ENCODE results near the gene SAP25.
"Not testable (repeated sequence)": the region's sequence is repeated elsewhere in the genome, so short reads cannot be mapped to it uniquely, and the experiment has no call there.

Gene SAP25

DNA sequence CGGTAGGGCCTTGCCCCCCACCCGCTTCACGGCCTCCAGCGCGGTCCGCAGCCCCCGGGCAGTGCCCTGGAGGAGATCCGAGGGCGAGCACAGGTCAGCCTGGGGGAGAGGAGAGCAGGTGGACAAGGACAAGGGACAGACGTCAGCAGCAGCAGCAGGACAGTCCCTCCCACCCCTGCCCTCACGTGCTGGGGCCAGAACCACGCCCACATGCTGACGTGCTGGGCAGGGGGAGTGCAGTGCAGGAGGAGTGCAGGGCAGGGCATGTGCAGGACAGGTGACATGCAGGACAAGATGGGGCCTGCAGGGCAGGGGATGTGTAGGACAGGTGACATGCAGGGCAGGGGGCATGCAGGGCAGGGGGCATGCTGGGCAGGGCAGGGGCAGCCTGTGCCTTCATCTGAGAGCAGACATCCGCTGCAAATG lies 1.5 kb upstream of the SAP25 start:
- DNase-seq, result no peak

DNA sequence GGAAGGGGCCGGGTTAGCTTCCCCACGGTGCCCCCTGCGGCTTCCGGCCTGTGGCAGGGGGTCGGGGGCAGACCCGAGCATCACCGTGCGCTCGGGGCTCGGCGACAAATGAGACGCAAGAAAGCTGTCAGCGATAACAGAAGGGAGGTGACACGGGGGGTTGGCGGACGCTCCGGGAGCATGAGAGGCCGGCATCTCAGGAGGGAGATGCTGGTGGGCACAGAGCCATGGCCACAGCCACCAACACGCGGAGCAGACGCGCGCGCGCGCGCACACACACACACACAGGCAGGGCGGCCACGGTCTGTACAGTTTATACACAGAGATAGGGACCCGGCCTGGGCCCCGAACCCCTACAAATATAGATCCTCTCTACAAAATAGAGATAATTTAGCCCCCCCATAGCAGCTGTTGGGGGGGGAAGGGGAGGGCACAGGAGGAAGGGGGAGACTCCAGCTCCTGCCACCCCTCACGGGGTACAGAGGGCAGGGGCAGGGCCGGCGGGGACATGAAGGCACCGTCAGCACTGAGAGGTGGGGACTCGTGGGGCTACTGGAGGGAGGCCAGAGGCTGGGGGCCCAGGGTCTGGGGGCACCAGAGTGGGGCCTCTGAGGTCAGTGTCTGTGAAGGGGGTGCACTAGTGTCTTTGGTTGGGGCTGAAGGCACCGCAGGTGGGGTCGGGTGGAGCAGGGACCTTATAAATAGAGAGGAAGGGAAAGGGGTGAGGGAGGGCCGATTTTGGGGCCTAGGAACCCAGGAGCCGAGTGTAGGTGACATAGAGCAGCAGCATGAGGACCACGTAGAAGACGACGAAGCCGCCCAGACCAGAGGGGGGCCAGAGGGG lies 884 bp upstream of the SAP25 start:
- no peak for DNase-seq

DNA sequence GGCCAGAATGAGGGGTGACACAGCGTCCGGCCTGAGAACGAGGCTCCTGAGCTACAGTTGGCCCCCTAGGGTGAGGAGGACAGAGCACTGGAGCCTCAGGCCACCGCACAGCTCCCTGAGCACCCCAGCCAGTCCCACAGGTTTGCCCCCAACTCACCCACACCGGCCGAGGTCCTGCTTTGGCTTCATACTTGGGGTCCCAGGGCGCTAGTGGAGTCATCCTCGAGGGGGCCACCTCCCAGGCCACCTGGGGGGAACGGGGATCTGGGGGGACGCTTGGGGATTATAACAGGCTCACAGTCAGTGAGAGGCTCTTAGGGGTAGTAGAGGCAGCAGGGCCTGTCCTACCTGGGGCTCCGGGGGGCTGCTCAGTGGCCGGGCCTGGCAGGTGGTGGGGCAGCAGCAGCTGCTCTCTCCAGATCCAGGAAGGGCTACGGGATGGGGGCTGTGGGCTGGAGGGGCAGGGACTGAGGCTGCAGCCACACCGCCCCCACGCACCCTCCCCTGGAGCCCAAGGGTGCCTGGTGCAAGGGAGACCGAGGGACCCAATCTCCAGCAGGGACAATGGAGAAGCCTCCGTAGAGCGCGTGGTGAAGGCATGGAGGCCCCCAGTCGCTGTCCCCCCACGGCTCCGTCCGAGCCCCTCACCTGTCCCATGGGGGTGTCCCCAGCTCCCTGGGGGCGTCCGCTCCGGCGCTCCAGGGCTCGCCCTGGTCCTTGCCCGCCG lies 588 bp downstream of the SAP25 start:
- DNase-seq, result no peak

DNA sequence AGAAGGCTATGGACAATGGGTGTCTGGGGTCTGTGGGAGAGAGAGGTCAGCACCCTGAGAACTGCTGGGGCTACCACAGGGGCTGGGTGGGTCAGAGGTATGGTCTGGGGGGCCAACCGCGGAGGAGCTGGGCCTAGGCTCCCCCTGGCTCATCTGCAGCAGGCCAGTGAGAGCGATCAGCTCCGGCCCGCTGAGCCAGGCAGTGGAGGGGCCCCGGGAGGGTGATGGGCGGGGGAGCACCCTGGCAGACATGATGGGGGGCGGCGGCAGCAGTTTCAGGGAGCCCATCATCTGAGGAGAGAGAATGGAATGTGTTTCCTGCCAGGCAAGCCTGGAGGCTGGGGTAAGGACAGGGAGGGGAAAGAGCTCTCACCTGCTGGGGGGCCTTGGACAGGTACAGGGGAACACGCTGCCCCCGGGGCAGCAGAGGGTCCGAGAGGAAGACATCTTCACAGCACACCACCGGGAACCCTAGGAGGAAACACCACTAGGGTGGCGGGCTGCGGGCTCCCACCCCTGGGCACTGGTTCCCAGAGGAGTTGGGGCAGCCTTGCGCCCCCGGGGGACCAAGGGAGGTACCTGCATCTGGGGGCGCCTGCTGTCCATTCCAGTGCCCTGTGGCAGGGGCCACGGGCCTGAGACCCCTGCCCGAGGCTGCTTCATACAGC lies 1.3 kb downstream of the SAP25 start:
- no peak for DNase-seq

DNA sequence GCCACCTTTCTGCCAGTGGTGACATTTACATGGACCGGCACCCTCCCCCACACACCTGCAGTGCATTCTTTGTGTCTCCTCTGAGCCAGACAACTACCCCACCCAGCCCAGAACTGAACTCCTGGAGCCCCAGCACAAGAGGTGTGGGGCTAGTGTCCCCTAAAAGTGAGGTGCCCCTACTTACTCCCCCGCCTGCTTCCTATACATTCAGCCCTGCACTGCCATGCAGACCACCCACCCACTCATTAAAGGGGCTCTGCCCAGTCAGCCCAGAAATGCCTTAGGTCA lies 1.9 kb downstream of the SAP25 start:
- no peak for DNase-seq

DNA sequence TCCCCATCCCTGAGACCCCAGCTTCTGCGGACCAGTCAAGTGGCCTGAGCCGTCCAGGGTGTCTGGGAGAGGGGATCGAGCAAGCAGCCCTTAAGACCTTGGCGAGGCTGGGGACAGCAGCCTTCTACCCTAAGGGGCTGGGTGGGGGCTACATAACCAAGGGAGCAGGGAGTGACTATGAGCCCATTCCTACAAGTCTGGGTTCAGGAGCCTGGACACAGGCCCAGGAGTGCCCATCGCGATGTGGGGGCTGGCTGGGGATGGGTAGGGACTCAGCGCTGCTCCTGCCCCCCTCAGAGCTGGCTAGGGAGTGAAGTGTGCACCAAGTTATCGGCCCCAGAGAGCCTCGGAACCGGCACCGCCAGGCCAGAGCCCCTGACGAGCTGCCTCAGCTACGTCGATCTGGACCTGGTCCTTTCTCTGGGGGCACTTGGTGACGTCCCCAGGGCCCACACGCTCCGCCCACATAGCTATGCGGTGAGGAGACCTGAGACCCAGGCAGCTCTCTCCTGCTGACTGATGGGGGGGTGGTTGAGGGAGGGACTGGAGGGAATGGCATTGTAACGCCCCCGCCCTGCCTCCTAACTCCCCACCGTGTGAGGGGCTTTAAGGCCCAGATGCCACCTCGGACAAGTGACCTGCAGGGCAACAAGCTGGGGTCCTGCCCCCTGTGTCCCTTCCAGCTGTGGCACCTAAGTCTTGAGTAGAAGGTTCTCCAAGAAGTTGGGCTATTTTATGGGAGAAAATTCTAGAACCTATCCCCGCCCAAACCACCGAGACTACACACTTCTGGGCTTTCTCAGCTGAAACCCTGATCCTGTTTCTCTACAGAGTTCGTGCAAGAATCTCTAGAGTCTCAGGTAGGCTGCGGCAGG lies 2.5 kb downstream of the SAP25 start:
- no peak for DNase-seq

DNA sequence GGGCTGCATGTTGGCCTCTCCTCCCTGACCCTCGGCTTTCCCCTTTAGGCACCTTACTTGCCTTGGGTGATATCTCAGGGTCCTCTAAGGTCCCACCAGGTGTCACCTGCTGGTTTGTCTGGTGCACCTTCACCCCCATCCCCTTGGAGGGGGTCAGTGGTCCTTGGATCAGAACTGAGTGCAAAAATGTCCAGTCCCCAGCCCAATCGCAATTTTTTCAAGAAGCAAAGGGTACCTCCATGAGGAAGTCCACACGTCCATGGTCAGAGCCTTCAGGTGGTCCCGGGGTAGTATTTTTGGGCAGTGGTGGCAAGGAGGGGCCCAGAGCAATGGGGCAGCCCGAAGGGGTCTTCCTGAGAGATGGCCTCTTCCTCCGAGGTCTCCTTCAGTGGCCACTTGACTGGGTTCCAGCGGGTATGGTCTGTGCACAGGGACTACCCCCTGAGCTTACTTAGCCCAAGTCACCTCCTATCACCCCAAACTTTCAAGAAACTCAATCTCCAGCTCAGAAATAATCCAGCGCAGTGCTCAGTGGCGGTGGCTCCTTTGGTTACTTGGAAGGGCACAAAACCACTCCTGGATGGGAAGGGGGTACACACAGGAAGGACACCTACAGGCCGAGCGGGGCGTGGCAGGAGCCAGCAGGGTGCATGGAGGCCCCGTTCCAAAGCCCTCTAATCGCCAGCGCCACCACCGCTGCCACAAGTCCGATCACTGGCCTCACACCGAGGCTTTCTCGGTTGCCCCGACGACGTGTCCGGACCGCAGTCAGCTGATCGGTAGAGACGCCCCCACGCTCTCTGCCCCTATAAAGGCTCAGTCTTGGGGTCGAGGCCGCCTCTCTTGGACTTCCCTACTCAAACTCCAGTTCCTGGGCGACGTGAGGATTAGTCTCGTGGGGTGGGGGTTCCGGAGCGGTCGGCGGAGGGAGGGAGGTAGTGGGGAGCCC lies 4.5 kb downstream of the SAP25 start:
- DNase-seq, result no peak

DNA sequence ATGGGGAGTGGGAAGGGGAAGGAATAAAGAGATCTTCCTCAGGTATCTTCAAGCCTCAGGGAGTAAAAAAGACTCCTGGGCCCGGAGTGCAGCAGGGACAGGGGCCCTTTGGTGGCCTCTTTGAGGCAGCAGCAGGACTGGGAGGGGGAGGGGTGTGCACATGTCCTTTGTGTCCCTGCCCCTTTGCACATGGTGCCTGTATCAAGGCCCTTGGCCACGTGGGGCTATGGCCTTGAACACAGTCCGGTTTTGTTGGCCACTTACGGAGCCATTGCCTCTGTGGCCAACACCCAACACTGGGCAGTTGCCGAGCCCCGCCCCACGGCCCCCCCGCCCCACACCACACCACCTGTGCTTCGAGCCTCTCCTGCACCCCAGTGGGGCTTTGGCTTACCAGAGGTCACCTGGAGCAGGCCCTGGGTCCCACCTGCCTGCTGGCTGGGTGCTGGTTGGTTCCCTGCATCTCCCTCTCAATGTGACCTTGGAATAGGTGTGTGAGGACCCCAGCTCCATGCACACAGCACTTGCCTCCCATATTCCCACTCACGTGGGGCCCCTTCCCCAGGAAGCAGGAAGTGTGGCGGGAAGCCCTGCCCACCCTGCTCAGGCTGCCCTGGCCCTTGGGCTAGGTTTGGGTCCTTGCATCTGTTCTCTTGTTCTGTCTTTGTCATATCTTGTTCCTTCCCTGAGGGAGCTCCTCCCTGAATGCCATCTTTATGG lies 5.4 kb downstream of the SAP25 start:
- no peak for DNase-seq

DNA sequence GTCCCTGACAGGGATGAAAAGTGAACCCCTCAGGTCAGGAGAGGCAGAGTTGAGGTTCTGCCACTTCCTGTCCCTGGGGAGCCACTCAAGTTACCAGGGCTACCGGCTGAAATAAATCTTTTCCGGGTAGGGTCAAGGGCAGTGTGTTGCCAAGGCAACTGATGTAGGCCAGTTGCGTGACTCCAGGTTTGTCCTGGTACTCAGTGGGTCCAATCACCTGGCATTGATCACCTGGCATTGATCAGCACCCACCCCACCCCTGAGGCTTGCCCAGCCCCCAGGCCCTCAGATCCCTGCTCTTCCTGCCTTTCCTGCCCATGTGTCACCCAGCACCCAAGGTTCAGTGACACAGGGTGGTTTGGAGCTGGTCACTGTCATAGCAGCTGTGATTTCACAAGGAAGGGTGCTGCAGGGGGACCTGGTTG lies 5.9 kb downstream of the SAP25 start:
- DNase-seq, result no peak

DNA sequence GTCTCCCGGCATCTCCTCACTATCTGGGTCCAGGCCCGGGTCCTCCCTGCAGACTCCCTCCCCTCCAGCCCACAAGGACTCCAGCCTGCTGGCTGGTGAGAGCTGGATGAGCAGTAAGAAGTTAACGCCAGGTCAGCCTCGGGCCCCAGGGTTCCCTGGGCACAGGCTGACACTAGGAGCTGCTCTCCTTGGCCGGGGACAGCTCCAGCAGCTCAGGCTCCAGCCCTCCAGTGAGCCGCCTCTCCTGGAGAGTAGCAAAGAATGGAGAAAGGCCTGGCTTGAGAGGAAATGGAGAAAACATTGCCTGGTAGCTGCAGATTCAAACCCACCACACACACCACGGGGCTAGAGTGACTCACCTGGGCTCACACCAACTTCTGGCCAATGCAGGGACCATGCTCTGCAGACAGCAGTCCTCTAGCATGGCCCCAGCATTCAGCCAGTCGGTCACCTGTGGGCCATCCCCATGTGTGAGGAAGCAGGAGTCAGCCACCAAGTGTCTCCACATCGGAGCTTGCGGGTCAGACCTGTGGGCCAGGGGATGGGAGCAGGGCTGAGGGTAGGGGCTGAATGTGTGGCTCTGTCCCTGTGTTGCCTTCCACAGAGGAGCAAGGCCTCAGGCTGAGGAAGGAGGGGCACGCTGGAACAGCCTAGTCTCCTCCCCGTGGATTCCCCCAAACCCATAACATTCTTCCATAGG lies 6.5 kb downstream of the SAP25 start:
- no peak for DNase-seq

DNA sequence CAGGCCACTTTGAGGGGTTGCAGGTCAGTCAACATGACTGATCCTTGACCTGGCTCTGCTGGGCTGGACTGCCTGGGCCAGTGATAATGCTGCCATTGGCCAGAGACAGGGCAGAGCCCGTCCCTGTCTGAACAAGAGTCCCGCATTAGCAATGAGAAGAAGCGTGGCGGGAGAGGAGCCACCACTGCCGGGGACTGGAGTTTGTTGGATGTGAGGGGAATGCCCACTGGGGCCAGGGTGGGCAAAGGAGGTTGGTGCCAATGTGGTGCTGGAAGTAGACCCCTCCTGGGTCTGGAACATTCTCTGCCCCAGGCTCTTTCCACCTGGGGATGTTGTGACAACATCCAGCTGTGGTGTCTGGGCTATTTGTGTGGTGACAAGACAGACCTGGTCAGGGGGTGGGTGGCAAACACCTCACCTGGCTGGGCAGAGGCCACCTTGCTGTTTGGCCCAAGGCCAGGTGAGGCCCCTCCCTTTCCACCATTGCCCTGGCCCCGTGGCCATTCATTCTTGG lies 7.6 kb downstream of the SAP25 start:
- DNase-seq, result no peak

DNA sequence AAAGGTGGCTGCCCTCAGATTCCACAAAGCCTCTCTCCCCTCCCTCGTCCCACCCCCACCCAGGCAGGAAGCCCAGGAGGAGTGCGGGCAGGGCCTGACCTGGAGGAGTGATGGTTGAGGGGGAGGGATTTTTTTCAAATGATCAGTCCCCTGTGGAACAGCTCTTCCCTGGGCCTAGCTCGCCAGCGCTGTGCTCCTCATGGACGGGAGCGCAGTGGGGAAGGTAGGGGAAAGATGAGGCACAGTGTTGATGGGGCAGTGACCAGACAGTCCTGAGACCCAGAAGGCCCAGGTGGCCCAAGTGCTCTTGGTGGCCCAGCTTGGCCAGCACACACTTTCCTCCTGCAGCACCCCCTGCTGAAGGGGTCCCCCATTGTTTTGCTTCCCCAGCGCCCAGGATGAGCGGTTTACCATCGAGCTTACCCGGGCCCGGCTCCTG lies 8.5 kb downstream of the SAP25 start:
- no peak for DNase-seq

DNA sequence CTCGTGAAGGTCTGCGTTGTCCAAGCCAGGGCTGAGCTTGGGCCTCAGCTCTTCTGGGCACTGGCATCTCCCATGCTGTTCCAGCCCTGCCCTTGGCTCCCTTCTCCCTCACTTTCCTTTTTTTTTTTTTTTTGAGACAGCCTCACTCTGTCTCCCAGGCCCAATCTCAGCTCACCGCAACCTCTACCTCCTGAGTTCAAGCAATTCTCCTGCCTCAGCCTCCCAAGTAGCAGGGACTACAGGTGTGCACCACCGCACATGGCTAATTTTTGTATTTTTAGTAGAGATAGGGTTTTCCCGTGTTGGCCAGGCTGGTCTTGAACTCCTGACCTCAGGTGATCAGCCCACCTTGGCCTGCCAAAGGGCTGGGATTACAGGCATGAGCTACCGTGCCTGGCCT lies 9.3 kb downstream of the SAP25 start:
- DNase-seq, result not testable (repeated sequence)

DNA sequence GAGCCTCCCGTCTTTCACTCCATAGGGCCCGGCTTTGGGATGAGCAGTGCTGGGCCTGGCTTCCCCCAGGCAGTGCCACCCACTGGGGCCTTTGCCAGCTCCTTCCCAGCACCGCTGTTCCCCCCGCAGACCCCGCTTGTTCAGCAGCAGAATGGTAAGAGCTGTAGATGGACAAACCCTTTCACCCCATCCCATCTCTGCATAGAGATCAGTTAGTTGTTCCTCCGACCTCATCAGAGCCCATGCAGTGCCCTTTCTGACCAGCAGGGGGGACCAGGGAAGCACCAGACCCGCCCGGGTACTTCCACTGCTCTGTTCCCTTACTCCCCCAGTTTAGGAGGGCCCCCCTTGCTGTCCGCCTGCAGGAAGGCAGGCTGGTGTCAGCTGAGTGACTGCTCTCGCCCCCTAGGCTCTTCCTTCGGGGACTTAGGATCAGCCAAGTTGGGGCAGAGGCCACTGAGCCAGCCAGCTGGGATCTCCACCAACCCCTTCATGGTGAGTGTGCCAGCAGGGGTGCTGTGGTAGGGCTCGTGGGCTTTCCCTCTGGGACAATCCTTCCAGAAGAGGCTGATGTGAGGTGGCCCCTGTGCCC lies 9.8 kb downstream of the SAP25 start:
- DNase-seq, result no peak

DNA sequence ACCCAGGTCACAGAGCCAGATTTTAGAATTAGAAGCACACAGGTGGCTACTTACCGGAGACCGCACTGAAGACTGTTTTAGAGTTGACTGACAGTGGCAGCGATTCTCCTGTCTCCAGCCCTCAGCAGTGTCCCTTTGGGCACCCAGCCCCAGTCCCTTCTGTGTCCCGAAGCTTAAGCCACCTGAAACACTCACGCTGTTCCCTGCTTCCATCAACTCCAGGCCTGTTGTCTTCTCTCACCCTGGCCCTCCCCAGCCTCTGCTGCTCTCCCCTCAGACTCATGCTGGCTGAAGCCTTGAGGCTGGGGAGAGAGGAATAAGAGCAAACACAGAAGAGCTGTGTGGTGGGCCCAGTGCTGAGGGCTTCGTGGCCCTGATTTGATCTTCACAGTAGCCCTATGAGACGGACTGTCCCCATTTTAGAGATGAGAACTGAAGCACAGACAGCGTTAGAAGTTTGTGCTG lies 10.6 kb downstream of the SAP25 start:
- no peak for DNase-seq

DNA sequence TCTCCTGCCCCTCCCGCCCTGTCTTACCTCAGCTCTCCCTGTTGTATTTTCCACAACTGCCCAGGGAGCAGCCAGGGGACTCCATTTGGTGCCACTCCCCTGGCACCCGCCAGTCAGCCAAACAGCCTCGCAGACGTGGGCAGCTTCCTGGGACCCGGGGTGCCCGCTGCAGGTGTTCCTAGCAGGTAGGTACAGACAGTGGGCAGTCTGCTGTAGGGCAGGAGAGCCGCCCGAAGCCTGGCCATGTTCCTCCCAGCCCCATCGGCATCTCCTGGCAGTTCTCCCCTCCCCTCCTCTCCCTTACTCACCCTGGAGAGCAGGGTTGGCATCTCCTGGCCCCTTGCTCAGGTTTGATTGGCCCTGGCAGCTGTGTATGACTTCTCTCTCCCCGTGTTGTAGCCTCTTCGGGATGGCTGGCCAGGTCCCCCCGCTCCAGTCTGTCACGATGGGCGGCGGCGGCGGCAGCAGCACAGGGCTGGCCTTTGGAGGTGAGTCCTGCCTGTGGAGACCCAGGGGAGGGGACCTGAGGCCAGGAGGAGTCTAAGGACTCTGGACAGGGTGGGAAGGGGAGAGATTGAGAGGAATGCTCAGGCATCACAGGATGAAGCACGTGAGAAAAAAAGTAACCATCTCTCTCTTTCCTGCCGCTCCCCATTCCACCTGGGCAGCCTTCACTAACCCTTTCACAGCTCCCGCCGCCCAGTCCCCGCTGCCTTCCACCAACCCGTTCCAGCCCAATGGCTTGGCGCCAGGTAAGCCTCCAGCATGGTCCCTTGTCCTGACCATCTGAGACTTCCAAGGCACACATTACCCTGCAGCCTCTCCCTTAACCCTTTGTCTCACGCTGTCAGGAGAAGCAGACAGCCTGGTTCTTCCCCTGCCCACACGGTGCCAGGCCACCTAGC lies 11.3 kb downstream of the SAP25 start:
- no peak for DNase-seq

DNA sequence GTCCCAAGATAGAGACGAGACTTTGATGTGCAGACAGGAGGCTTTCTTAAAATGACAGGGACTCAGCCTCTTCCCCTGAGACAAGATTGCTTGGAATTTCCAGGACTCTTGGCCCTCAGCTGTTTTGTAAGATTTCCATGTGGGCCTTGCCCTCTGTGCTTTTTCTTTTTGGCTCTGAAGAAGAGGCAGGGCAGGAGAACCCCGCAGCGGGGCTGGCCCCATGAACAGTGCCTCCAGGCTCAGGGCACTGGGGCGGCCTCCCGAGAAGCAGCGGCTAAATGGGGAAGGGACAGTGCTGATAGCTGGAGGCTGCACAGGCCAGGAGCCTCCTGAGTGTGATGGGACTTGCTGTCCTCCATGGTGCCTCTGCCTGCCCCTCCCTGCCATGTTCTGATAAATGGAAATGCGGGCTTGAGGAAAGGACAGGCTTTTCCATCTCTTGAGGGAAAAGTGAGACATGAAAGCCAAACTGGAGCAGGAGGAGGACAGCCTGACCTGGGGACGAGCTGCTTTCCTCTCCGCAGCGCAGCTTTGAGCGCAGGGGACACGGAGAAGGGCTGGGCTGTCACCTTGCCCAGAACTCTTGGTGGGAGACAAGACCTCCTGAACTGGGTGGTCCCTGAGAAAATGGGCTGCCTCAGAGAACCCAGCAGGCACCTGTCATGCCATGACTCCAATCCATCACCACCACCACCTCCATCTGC lies 12.1 kb downstream of the SAP25 start:
- DNase-seq, result no peak

DNA sequence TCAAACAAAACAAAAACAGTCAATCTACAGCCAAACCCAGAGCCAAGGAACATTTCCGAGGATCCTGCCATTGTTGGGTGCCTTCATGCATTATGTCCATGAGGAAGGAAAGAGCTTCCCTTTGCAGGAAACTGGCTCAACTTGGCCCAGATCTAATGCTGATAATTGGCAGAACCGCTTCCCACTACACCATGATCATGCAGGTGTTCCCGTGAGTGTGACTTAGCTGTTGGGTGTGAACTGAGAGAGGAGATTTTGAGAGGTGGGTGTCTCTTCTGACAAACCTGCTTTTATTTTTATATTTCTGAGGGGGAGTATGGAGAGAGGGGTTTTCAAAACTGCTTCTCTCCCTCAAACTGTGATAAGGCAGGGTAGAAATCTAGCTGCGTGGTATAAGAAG lies 14.6 kb downstream of the SAP25 start:
- no peak for DNase-seq

Measured in GOT3 (cell line).